Type B pancreatic cell (in vitro differentiated cells): Measurements from ENCODE around the gene CSGALNACT2. TPM values are rescaled to one million over a fixed set of nuclear protein-coding genes. Genes with fewer than 3 reads are reported as not detected.

Source experiments
- DNase-seq: peaks from one replicate; pipeline ENCODE4 v3.0.0; 2021; ENCODE audit warnings: mixed read lengths; ENCODE audit not compliant: unreplicated experiment; ENCODE audit errors: extremely low spot score
- H3K27ac Mint-ChIP-seq: 2 replicates; pipeline ENCODE4 v1.8.0; 2021; ENCODE audit warnings: mild to moderate bottlenecking, mixed read lengths
- H3K27me3 Mint-ChIP-seq: 2 replicates; pipeline ENCODE4 v1.8.0; 2021; ENCODE audit warnings: mixed read lengths
- H3K36me3 Mint-ChIP-seq: 2 replicates; pipeline ENCODE4 v1.8.0; 2021; ENCODE audit warnings: mixed read lengths
- H3K4me1 Mint-ChIP-seq: one replicate; pipeline ENCODE4 v1.8.0; 2021; ENCODE audit warnings: mixed read lengths; ENCODE audit not compliant: unreplicated experiment
- H3K4me3 Mint-ChIP-seq: 2 replicates; pipeline ENCODE4 v1.8.0; 2021; ENCODE audit warnings: mild to moderate bottlenecking, mixed read lengths
- H3K9me3 Mint-ChIP-seq: 2 replicates; pipeline ENCODE4 v1.8.0; 2021; ENCODE audit warnings: mixed read lengths
- CTCF ChIP-seq: fragments of 200-600 bp; sonication (generic); conservative IDR thresholded peaks from 2 replicates; pipeline ENCODE4 v1.5.0; 2021; ENCODE audit warnings: antibody characterized with exemption, mild to moderate bottlenecking
- total RNA-seq: library from RNA; stranded (reverse); gene quantifications from 2 replicates; pipeline ENCODE4 v1.2.1, GENCODE V29; 2021; ENCODE audit warnings: low replicate concordance

The CSGALNACT2 gene
- total RNA-seq, 1 donor from 2014 or later: 11.6 TPM

GRCh38 chr10:43117777-43118583 is 20.3 kb upstream of the CSGALNACT2 start:
- Mint-ChIP-seq H3K27me3 (no peaks in the 10 kb centered on the region), H3K36me3 (no peaks in the 10 kb centered on the region), H3K4me1 (peaks cover 10% of the 10 kb centered on the region), H3K4me3 (no peak overlapping the region), H3K9me3 (no peaks in the 10 kb centered on the region), H3K27ac (no peak overlapping the region)
- no peak for DNase-seq
- TF ChIP-seq CTCF: no peak

- Mint-ChIP-seq H3K4me3 (no peak overlapping the region), H3K9me3 (no peaks in the 10 kb centered on the region), H3K36me3 (no peaks in the 10 kb centered on the region), H3K27ac (no peak overlapping the region), H3K4me1 (peaks cover 10% of the 10 kb centered on the region), H3K27me3 (no peaks in the 10 kb centered on the region)
- no peak for TF ChIP-seq CTCF
- DNase-seq: no peak
These were observed 19.4 kb upstream of the CSGALNACT2 start for GRCh38 chr10:43118631-43119415.

DNA sequence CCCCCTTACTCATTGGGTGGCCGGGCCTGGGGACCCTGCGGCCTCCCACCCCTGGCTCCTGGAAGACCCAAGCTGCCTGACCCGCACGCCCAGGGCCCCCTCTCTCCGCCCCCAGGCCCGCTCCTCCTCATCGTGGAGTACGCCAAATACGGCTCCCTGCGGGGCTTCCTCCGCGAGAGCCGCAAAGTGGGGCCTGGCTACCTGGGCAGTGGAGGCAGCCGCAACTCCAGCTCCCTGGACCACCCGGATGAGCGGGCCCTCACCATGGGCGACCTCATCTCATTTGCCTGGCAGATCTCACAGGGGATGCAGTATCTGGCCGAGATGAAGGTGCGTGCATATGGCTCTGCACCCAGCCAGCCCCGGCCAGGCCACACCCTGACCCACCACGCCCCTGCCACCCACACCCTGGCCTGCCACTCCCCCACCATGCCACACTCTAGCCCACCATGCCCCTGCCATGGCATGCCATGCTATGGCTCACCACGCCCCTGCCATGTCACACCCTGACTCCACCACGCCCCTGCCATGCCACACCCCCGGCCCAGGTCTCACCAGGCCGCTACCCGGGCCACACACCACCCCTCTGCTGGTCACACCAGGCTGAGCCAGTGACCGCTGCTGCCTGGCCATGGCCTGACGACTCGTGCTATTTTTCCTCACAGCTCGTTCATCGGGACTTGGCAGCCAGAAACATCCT is 18.7 kb upstream of the CSGALNACT2 start:
- DNase-seq: no peak
- Mint-ChIP-seq H3K27ac (no peak overlapping the region), H3K36me3 (no peaks in the 10 kb centered on the region), H3K27me3 (no peaks in the 10 kb centered on the region), H3K4me1 (peaks cover 10% of the 10 kb centered on the region), H3K4me3 (no peak overlapping the region), H3K9me3 (no peaks in the 10 kb centered on the region)
- TF ChIP-seq CTCF: no peak

GRCh38 chr10:43120116-43120928 is 17.9 kb upstream of the CSGALNACT2 start:
- no peak overlapping the region for H3K4me3 Mint-ChIP-seq
- H3K4me1 Mint-ChIP-seq: peaks cover 10% of the 10 kb centered on the region
- no peak overlapping the region for H3K27ac Mint-ChIP-seq
- no peaks in the 10 kb centered on the region for H3K27me3 Mint-ChIP-seq
- no peaks in the 10 kb centered on the region for H3K36me3 Mint-ChIP-seq
- DNase-seq: no peak
- no peak for TF ChIP-seq CTCF
- H3K9me3 Mint-ChIP-seq: no peaks in the 10 kb centered on the region

- no peaks in the 10 kb centered on the region for H3K36me3 Mint-ChIP-seq
- H3K4me1 Mint-ChIP-seq: peaks cover 10% of the 10 kb centered on the region
- DNase-seq: no peak
- H3K27me3 Mint-ChIP-seq: no peaks in the 10 kb centered on the region
- no peak for TF ChIP-seq CTCF
- H3K4me3 Mint-ChIP-seq: no peak overlapping the region
- no peak overlapping the region for H3K27ac Mint-ChIP-seq
- no peaks in the 10 kb centered on the region for H3K9me3 Mint-ChIP-seq
These were observed 17.3 kb upstream of the CSGALNACT2 start for GRCh38 chr10:43120929-43121314.
